DLD1 (cell line): Measurements from ENCODE around the gene VPREB1.
"Not testable (repeated sequence)": the region's sequence is repeated elsewhere in the genome, so short reads cannot be mapped to it uniquely, and the experiment has no call there.

Experiments used
- in situ Hi-C: cut with HindIII; loops from 2 replicates; pipeline ENCODE4 v1.10.0; 2017; ENCODE audit warnings: low sequenced_read_pairs

Gene VPREB1

DNA sequence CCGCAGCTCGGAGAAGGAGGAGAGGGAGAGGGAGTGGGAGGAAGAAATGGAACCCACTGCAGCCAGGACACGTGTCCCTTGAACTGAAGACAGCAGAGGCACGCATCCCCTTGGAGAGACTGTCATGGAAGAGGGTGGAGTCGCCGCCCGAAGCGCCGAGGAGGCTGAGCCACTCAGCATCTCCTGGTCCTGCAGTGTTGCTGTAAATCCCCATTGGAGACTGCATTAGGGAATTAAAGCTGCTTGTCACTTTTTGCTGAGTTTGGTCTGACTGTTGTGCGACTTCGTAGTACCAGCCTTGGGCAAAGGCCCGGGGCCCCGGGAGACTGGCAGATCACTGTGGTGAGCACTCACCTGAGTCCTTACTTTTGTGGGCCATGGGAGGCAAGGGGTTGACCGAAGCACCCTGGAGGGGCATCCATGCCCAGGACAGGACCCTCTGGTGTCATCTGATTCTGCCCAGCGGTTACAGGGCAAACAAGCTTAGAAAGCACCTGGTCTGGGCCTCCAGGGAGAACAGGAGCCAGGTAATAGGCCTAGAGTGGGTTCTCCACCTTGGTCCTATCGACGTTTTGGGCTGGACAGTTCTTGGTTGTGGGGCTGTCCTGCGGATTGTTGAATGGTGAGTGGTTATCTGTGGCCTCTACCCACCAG is 797 bp downstream of the VPREB1 start:
- in situ Hi-C loops = no loop called here

DNA sequence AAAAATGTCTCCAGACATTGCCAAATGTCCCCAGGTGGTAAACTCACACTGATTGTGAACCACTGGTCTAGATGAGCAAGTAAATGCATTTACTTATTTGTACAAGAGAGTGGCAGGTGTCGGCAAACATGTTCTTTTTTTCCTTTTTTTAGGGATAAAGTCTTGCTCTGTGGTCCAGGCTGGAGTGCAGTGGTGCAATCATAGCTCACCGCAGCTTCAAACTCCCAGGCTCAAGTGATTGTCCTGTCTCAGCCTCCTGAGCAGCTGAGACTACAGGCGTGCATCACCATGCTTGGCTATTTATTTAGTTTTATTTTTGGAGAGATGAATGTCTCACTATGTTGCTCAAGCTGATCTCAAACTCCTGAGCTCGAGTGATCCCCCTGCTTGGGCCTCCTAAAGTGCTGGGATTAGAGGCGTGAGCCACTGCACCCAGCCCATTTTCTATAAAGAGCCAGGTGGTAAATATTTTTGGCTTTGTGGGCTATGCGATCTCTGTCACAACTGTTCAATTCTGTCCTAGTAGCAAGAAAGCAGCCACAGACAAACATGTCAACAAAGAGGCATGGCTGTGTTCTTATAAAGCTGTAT is 1.4 kb downstream of the VPREB1 start:
- in situ Hi-C loops = no loop called here

DNA sequence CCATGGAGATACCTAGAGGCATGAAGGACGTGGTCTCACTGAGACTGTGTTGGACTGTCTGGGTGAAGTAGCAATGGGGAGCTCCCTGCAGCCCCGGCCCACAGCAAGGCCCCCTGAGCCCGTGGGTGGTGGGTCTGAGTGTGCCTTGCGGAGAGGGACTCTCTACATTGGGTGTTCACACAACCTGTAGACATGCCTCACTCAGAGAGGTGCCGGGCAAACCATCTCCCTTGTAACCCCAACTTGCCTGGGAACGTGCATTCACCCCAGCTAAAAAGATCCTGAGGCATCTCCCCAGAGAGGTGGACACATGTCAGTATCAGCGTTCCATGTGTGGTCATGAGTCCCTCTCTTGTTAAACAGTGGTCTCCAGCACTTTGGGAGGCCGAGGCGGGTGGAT is 2.1 kb downstream of the VPREB1 start:
- in situ Hi-C loops = no loop called here

DNA sequence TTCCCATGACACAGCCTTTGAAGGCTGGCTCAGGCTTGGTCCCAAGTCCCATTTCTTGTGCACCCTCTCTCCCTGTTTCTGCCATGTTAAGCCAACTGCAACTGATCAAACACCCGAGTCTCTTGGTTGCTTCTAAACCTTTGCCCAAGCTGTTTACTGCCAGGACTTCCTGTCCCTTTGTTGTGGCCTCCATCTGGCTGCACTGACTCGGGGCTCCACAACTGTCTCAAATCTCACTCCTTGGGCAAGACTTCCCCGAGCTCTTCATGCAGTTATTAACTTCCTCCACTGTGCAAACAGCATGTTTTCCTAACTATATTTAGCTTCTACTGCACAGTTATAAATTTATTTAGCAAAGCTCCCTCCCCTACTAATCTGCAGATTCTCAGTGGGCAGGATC is 4.3 kb downstream of the VPREB1 start:
- in situ Hi-C loops = no loop called here

DNA sequence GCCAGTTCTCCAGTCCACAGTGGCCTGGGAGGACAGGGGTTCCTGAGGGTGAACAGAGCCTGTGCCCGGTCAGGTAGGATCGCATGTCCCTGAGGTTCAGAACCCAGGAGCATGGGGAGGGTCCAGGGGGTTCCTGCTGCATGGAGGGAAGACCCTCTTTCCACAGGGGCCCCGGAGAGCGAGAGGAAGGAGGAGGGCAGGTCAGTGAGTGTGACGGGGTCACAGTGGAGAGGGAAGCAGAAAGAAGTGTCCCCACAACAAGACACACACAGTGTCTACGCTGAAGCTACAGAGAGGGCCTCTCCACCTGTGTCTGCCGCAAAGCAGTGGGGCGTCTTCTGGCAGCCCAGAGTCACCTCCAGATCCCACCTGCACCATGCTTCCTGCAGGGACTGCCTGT is 6.1 kb downstream of the VPREB1 start:
- in situ Hi-C loops = not testable (repeated sequence)

DNA sequence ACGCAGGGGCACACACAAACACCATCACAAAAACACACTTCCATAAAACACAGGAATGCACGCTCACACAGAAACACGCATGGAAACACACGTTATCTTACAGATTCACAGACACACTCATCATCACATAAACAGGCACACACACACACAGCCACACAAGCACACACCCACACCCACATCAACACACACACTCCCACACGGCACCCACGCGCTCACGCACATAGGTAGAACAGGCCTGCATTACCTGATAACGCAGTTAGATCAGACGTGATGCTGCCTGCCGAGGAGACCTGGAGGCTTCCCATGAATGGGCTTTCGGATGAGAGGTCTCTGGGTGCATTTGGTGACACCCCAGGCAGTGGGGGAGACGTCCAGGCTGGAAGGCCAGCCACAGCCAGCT is 11.5 kb downstream of the VPREB1 start:
- in situ Hi-C loops = not testable (repeated sequence)

DNA sequence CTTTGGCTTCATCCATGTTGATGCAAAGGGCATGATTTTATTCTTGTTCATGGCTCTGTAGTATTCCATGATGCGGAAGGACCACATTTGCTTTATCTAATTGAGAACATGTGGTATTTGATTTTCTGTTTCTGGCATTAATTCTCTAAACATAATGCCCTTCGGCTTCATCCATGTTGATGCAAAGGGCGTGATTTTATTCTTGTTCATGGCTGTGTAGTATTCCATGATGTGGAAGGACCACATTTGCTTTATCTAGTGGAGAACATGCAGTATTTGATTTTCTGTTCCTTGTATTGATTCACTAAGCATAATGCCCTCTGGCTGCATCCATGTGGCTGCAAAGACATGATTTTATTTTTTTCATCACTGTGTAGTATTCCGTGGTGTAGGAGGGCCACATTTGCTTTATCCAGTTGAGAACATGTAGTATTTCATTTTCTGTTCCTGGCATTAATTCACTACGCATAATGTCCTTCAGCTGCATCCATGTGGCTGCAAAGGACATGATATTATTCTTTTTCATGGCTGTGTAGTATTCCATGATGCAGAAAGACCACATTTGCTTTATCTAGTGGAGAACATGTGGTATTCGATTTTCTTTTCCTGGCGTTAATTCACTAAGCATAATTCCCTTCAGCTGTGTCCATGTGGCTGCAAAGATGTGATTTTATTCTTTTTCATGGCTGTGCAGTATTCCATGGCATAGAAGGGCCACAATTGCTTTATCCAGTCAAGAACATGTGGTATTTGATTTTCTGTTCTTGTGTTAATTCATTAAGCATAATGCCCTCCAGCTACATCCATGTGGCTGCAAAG is 14.2 kb downstream of the VPREB1 start:
- in situ Hi-C loops = not testable (repeated sequence)

DNA sequence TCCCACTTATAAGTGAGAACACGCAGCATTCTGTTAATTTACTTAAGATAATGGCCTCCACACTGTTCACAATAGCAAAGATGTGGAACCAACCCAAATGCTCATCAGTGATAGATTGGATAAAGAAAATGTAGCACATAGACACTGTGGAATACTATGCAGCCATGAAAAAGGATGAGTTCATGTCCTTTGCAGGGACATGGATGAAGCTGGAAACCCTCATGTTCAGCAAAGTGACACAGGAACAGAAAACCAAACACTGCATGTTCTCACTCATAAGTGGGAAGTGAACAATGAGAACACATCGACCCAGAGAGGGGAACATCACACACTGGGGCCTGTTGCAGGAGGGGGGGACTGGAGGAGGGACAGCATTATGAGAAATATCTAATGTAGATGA is 15.6 kb downstream of the VPREB1 start:
- in situ Hi-C loops = not testable (repeated sequence)

DNA sequence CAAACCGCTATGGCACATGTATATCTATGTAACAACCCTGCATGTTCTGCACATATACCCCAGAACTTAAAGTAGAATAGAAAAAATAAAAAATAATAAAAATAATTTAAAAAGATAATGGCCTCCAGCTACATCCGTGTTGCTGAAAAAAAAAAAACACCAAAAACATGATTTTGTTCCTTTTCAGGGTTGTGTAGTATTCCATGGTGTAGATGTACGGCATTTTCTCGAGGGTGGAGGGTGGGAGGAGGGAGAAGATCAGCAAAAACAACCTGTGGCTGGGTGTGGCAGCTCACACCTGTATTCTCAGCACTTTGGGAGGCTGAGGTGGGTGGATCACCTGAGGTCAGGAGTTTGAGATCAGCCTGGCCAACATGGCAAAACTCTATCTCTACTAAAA is 16.0 kb downstream of the VPREB1 start:
- in situ Hi-C loops = not testable (repeated sequence)

DNA sequence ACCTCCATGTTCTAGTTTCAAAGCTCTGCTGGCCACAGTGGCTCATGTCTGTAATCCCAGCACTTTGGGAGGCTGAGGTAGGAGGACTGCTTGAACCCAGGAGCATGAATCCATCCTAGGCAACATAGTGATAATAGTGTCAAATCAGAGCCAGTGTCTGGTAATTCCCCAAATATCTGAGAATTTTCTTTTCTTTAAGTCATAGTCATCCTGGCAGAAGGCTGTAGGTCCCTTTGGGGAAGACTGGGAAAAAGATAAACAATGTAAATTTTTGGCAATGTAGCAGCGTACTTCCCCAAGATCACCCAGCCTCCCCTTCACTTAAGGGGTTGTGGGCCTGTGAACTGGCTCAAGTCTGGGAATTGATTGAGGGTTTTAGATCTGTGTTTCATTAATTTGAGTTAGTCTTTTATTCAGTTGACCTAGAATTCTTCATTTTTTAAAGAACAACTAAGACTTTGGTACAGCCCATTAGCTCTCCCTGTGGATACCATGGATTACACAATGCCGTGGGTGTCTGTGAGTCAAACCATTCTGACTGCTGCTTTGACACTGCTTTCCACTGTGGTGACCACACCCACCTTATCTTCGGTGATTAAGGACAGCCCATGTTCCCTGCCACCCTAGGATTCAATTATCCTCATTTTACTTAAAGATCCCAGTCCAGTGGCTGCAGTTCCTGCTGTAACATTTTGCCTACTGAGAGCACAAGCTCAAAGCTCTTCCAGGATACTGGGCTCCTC is 17.9 kb downstream of the VPREB1 start:
- in situ Hi-C loops = not testable (repeated sequence)

DNA sequence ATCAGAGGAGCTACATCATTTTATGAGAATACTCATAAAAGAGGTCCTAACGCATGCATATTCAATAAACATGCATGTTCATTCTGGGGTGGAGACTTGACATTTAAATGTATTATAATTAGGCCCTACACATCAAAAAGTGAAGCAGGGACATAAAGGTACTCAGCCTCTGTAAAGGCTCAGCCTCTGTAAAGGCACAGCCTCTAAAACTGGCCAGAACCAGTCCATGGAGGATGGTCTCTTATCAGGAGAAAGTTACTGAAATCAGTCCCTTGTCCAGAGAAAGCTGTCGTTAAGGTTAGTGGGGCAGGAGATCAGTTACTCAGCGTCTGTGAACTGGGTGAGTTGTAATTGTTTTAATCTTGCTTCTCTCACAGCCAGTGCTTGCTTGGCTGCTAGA is 19.2 kb downstream of the VPREB1 start:
- in situ Hi-C loops = not testable (repeated sequence)

DNA sequence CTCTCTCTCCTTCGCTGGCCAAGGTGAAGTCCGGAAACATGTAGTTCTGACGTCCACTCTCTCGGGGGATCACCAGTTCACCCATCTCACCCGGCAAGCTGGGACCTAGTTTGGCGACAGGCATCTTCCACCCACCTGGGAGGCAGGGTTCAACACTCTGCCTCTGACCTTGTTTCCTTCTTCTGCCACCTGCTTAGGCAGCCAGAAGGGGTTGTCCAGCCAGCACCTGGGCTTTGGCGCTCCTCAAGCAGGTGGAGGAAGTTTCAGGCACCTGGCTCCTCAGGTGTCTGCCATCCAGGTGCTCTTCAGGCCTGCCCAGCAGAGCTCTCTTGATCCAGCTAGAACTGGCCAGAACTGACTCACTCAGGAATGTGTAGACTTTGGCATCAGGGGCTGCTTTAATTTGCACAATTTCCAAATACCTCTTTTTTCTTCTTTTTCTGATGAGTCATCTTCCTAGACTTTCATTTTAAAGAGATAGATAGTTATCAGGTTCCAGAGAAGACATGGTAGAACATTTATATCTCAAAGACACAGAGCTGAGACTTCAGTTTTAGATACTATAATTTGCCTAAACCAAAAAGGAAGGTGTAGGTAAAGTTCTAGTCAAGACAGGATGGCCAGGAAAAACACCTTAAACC is 25.6 kb downstream of the VPREB1 start:
- in situ Hi-C loops = not testable (repeated sequence)

DNA sequence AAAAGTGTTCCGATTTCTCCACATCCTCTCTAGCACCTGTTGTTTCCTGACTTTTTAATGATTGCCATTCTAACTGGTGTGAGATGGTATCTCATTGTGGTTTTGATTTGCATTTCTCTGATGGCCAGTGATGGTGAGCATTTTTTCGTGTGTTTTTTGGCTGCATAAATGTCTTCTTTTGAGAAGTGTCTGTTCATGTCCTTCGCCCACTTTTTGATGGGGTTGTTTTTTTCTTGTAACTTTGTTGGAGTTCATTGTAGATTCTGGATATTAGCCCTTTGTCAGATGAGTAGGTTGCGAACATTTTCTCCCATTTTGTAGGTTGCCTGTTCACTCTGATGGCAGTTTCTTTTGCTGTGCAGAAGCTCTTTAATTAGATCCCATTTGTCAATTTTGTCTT is 32.8 kb downstream of the VPREB1 start:
- in situ Hi-C loops = not testable (repeated sequence)

DNA sequence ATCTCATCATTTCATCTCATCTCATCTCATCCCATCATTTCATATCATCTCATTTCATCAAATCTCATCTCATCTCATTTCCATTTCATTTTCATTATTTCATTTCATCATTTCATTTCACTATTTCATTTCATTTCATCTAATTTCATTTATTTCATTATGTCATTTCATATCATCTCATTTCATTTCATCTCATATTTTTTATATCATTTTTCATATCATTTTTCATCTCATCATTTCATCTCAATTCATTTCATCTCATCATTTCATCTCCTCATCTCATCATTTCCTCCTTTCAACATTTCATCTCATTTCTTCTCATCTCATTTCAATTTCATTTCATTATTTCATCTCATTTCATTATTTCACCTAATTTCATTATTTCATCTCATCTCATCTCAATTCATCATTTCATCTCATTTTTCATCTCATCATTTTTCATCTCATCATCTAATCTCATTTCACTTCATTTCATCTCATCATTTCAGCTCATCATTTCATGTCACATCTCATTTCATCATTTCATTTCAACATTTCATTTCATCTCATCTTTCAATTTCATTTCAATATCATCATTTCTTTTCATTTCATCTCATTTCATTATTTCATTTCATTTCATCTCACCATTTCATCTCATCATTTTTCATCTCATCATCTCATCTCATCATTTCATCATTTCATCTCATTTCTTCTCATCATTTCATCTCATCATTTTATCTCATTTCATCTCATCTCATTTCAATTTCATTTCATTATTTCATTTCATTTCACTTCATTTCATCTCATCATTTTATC is 40.6 kb downstream of the VPREB1 start:
- in situ Hi-C loops = not testable (repeated sequence)

DNA sequence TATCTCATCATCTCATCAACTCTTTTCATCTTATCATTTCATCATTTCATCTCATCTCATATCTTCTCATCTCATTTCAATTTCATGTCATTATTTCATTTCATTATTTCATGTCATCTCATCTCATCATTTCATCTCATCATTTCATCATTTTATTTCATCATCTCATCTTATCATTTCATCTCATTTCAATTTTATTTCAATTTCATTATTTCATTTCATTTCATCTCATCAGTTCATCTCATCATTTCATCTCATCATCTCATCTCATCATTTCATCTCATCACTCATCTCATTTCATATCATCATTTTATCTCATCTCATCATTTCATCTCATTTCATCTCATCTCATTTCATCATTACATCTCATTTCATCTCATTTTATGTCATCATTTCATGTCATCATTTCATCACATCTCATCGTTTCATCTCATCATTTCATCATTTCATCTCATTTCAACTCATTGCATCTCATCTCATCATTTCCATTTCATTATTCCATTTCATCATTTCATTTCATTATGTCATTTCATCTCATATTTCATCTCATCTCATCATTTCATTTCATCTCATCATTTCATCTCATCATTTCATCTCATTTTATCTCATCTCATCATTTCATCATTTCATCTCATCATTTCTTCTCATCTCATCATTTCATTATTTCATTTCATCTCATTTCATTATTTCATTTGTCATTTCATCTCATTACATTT is 42.0 kb downstream of the VPREB1 start:
- in situ Hi-C loops = not testable (repeated sequence)

DNA sequence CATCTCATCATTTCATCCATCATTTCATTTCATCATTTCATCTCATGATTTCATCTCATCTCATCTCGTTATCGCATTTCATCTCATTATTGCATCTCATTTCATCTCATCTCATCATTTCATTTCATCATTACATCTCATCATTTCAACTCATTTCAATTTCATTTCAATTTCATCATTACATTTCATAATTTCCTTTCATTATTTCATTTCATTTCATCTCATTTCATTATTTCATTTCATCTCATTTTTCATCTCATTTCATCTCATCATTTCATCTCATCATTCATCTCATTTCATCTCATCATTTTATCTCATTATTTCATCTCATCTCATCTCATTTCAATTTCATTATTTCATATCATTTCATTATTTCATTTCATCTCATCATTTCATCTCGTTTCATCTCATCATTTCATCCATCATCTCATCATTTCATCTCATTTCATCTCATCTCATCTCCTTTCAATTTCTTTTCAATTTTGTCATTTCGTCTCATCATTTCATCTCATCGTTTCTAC is 42.6 kb downstream of the VPREB1 start:
- in situ Hi-C loops = not testable (repeated sequence)

DNA sequence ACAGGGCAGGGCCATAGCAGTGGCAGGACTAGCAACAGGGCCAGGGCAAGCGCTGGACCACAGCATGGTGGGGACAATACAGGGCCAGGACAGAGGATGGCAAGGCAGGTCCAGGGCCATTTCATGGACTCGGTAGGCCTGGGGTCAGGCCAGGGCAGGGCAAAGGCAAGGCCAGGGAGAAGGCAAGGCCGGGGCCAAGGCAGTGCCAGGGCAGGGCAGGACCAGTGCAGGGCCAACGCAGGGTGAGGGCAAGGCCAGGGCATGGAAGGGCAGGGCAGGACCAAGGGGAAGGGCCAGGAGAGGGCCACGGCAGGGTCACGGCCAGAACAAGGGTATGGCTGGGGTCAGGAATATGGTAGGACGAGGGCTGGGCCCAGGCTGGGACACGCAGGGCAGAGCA is 45.1 kb downstream of the VPREB1 start:
- in situ Hi-C loops = not testable (repeated sequence)

DNA sequence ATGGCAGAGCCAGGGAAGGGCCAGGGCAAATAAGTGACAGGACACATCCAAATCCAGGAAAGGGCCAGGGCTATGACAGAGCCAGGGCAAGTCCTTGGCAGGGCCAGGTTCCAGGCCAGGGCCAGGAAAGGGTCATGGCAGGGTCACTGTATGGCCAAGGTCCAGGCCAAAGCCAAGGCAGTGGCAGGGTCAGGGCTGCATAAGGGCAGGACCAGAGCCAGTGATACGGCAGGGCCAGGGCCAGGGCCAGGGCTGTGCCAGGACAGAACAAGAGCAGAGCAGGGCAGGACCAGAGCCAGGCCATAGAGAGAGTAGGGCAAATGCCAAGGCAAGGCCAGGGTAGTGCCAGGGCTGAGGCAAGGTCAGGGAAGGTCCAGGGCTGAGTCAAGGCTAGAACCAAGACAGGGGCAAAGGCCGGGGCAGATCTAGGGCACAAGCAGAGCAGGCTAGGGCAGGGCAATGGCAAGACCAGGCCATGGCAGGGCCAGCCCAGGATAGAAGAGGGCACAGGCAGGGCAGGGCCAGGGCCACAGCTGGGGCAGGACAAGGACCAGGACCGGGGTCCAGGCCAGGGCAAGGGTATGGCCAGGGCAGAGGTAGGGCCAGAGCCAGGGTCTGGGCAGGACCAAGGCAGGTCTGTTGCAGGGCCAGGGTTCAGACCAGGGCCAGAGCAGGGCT is 46.7 kb downstream of the VPREB1 start:
- in situ Hi-C loops = not testable (repeated sequence)

DNA sequence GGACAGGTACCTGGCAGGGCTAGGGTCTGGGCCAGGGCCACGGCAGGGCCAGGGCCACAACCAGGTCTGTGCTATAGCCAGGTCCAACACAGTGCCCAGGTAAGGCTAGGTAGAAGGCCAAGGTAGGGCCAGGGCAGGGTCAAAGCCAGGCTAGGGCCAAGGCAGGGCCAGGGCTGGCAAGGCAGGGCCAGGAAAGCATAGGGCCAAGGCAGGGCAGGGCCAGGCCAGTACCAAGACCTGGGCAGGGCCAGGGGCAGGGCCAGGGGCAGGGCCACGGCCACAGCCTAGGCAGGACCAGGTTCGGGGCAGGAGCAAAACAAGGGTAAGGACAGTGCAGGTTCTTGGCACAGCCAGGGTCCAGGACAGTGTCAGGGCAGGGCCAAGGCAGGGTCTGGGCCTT is 48.1 kb downstream of the VPREB1 start:
- in situ Hi-C loops = not testable (repeated sequence)
